ENCODE data around the gene SPTBN4. TPM values are rescaled to one million over a fixed set of nuclear protein-coding genes. Genes with fewer than 3 reads are reported as not detected.

SPTBN4 gene
- polyA plus RNA-seq, 1 of the 3 experiments (the other 2 are of a cell fraction) = 3.1 TPM

GRCh38 chr19:40549007-40549708 is 82.4 kb downstream of the SPTBN4 start:
- no peak for TF ChIP-seq EP300 (IDR thresholded peaks at IDR 0.05; ENCODE audit: borderline replicate concordance in 1 of 2, low read depth in 1 of 2, low read length in 1 of 2)
- TF ChIP-seq, protein P1, sequence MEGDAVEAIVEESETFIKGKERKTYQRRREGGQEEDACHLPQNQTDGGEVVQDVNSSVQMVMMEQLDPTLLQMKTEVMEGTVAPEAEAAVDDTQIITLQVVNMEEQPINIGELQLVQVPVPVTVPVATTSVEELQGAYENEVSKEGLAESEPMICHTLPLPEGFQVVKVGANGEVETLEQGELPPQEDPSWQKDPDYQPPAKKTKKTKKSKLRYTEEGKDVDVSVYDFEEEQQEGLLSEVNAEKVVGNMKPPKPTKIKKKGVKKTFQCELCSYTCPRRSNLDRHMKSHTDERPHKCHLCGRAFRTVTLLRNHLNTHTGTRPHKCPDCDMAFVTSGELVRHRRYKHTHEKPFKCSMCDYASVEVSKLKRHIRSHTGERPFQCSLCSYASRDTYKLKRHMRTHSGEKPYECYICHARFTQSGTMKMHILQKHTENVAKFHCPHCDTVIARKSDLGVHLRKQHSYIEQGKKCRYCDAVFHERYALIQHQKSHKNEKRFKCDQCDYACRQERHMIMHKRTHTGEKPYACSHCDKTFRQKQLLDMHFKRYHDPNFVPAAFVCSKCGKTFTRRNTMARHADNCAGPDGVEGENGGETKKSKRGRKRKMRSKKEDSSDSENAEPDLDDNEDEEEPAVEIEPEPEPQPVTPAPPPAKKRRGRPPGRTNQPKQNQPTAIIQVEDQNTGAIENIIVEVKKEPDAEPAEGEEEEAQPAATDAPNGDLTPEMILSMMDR (IDR thresholded peaks at IDR 0.05) = peak; percentile 40
- TF ChIP-seq NRF1 (IDR thresholded peaks at IDR 0.05; ENCODE audit: low read depth, low read length) = peak; percentile 61
- peak; percentile 50 for TF ChIP-seq RAD21 (IDR thresholded peaks at IDR 0.05; ENCODE audit: low read length)
- peak; percentile 57 for TF ChIP-seq SMC3 (IDR thresholded peaks at IDR 0.05; ENCODE audit: low read depth, low read length)
- H2AFZ ChIP-seq (ENCODE audit: low read depth) = 0 out of 2 replicates have a peak overlapping the region, but pooled peaks have one; percentile 32
- ChIA-PET CTCF (interaction anchor here (0.7 to 3.0 kb wide), 21 partner anchors 8 to 244 kb away, joined by 3 to 28 read pairs (median 4); partner anchors contain the start of genes LTBP4 and SPTBN4), POLR2A (no interaction called here)
- 18% methylated on average over 22 of the region's 43 CpGs for WGBS (ENCODE audit: low lambda C conversion rate)
- no peak overlapping the region for H3K9ac ChIP-seq
- H3F3A ChIP-seq (replicated peaks; ENCODE audit: insufficient read depth) = peaks cover 5% of the 10 kb centered on the region
- H3K36me3 ChIP-seq (replicated peaks in 1 of 2; ENCODE audit: control insufficient read depth in 1 of 2, insufficient read depth in 2 of 2, low read length in 1 of 2) = no peaks in the 10 kb centered on the region
- H3K27ac ChIP-seq (ENCODE audit: low read depth in 2 of 2, low read length in 1 of 2) = no peak overlapping the region
- H3K4me2 ChIP-seq = peak overlapping the region; percentile 54; the same call in 1 of the 2 replicates
- peaks cover 3 to 4% of the 10 kb centered on the region in 2 experiments; a peak in 1 of 4 replicates for H3K4me1 ChIP-seq (ENCODE audit: control insufficient read depth in 1 of 2, insufficient read depth in 2 of 2, low read depth in 1 of 2, low read length in 1 of 2)
- H3K4me3 ChIP-seq (ENCODE audit: low read depth in 2 of 2, low read length in 1 of 2) = peak overlapping the region in 1 of 2 experiments; percentile 10; a peak in 2 of 4 replicates
- no peaks in the 10 kb centered on the region for H3K9me3 ChIP-seq
- H3K9me2 ChIP-seq = no peaks in the 10 kb centered on the region
- H3K27me3 ChIP-seq (ENCODE audit: insufficient read depth) = no peaks in the 10 kb centered on the region
- no peaks in the 10 kb centered on the region for H4K20me1 ChIP-seq (ENCODE audit: insufficient read depth)
- peak; percentile 95 for DNase-seq
- H3K79me2 ChIP-seq (ENCODE audit: insufficient read depth) = no peaks in the 10 kb centered on the region

- H3K4me1 ChIP-seq (ENCODE audit: control insufficient read depth in 1 of 2, insufficient read depth in 2 of 2, low read depth in 1 of 2, low read length in 1 of 2) = peaks cover 3 to 4% of the 10 kb centered on the region in 2 experiments; a peak in 1 of 4 replicates
- H3K9ac ChIP-seq = no peak overlapping the region
- no peaks in the 10 kb centered on the region for H3K27me3 ChIP-seq (ENCODE audit: insufficient read depth)
- peaks cover 5% of the 10 kb centered on the region for H3F3A ChIP-seq (replicated peaks; ENCODE audit: insufficient read depth)
- H3K4me3 ChIP-seq (ENCODE audit: low read depth in 2 of 2, low read length in 1 of 2) = no peak overlapping the region
- CTCF ChIA-PET = interaction anchor here (1.4 to 1.6 kb wide), 3 partner anchors 10 to 84 kb away, joined by 3 to 11 read pairs (median 5); no protein-coding TSS in a partner anchor
- no peak for DNase-seq
- H3K9me2 ChIP-seq = no peaks in the 10 kb centered on the region
- H3K27ac ChIP-seq (ENCODE audit: low read depth in 2 of 2, low read length in 1 of 2) = no peak overlapping the region
- no peaks in the 10 kb centered on the region for H3K36me3 ChIP-seq (replicated peaks in 1 of 2; ENCODE audit: control insufficient read depth in 1 of 2, insufficient read depth in 2 of 2, low read length in 1 of 2)
- H2AFZ ChIP-seq (ENCODE audit: low read depth) = no peak overlapping the region
- no peak for TF ChIP-seq EZH2phosphoT487 (IDR thresholded peaks at IDR 0.05; ENCODE audit: borderline replicate concordance, low read depth)
- no peak for TF ChIP-seq RAD21 (IDR thresholded peaks at IDR 0.05; ENCODE audit: low read length)
- TF ChIP-seq JUND (IDR thresholded peaks at IDR 0.05) = no peak
- no peak for TF ChIP-seq TCF12 (IDR thresholded peaks at IDR 0.05)
- TF ChIP-seq SMC3 (IDR thresholded peaks at IDR 0.05; ENCODE audit: low read depth, low read length) = no peak
- no peaks in the 10 kb centered on the region for H4K20me1 ChIP-seq (ENCODE audit: insufficient read depth)
- H3K79me2 ChIP-seq (ENCODE audit: insufficient read depth) = no peaks in the 10 kb centered on the region
- WGBS (ENCODE audit: low lambda C conversion rate) = 91% methylated on average over 4 of the region's 4 CpGs
- POLR2A ChIA-PET = interaction anchor here (0.7 kb wide), 1 partner anchor 33 kb away, joined by 3 read pairs; no protein-coding TSS in a partner anchor
- no peak overlapping the region for H3K4me2 ChIP-seq
- no peaks in the 10 kb centered on the region for H3K9me3 ChIP-seq
These were observed 84.2 kb downstream of the SPTBN4 start for GRCh38 chr19:40550951-40551350.
